ENCODE results near the gene EML6.

DNA sequence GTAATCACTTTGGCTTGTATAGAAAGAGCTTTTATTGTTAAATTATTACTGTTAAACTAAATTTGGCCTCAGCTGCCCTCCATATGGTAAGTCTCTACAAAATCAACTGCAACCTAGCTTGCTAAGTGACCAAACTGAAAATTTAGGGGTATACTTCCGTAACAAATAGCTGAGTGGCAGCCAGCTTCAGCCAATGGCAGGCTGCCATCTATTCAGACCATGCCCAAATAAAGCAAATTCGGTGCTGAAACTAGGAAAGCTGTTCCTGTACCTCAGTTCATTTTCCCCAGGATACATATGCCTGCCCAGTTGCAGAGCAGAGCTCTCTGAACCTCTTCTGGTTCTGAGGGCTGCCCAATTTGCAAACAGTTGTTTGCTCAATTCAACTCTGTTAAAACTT is 94.8 kb downstream of the EML6 start:
- no peak for TF ChIP-seq POLR2AphosphoS5 (IDR thresholded peaks at IDR 0.05)
- TF ChIP-seq, protein P1, sequence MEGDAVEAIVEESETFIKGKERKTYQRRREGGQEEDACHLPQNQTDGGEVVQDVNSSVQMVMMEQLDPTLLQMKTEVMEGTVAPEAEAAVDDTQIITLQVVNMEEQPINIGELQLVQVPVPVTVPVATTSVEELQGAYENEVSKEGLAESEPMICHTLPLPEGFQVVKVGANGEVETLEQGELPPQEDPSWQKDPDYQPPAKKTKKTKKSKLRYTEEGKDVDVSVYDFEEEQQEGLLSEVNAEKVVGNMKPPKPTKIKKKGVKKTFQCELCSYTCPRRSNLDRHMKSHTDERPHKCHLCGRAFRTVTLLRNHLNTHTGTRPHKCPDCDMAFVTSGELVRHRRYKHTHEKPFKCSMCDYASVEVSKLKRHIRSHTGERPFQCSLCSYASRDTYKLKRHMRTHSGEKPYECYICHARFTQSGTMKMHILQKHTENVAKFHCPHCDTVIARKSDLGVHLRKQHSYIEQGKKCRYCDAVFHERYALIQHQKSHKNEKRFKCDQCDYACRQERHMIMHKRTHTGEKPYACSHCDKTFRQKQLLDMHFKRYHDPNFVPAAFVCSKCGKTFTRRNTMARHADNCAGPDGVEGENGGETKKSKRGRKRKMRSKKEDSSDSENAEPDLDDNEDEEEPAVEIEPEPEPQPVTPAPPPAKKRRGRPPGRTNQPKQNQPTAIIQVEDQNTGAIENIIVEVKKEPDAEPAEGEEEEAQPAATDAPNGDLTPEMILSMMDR (IDR thresholded peaks at IDR 0.05), result no peak
- no peak for TF ChIP-seq POLR2A (IDR thresholded peaks at IDR 0.05)
